GM19395 (cell line): ENCODE measurements around the gene PTK6.

Source experiments
- ATAC-seq: cut with Tn5 transposase; IDR thresholded peaks from one replicate; pipeline ENCODE4 v1.9.1; 2021; ENCODE audit warnings: mild to moderate bottlenecking, moderate library complexity; ENCODE audit not compliant: unreplicated experiment

PTK6 gene

DNA sequence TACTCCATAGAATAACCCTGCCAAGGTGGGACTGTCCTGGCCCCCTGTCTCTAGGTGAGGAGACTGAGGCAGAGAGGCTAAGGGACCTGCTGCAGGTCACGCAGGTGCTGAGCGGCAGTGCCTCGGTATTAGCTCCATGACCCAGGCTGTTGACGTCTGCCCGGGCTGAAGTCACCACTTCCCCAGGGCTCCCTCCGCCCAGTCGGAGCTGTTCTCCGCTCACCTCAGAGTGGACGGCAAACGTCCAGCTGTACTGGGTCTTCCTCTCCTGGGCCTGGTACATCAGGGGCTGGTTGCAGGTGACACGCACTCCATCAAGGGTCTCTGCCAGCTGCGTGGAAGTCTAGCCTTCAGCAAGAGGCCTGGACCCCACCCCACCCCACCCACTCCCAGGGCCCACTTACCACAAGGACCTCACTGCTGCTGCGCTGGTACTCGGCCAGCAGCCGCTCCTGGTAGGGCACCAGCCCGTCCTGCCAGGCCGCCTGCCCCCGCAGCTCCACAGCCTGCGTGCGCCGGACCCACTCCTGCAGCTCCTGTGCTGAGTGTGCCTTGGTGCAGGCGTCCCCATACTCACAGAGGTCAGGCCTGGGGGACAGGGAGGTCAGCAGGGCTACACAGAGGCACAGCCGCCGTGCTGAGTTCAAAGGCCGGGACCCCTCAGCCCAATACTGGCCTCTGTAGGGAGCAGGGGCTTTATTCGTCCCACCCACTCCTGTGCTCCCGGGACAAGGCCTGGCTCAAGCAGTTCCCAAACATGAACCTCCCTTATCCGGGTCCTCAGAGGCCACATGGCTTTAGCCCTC lies 33.3 kb upstream of the PTK6 start:
- no peak for ATAC-seq

DNA sequence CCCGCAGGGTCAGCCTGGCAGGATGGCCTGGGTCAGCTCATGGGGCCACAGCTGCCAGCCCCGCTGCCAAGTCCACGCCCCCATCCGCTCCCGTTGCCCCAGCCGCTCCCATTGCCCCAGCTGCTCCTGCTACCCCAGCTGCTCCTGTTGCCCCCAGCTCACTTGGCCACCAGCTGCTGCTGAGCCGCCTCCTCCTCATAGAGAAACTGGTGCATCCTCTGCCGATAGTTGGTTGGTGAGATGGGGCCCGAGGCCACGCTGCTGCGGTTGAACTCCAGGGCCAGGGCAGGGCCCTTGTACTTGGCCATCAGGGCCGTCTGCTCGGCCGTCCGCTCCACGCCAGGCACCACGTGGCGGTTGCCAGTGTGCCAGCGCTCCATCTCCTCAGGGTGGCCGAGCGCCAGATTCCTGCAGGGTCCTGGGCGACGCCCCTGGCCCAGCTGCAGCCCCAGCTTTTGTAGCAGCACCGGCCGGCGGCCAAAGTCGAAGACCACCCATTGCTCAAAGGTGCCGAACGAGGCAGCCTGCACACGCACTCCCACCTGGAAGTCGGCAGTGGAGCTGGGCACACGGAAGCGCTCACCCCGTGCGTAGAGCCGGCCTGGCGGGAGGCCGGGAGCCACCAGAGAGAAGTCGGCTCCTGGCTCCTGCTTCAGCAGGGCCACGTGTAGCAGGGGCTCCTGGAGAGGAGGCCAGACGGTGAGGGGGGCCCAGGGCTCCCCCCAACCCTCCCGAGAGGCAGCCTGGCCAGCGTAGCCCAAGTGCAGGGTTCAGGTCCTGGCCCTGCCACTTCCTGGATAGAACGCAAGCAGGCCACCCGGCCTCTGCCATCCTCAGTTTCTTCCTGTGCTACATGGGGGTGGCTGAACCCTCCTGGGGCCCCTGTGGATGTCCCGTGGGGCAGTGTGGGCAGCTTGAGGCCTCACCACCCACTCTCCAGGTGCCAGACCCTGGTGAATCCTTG lies 32.1 kb upstream of the PTK6 start:
- ATAC-seq = no peak

DNA sequence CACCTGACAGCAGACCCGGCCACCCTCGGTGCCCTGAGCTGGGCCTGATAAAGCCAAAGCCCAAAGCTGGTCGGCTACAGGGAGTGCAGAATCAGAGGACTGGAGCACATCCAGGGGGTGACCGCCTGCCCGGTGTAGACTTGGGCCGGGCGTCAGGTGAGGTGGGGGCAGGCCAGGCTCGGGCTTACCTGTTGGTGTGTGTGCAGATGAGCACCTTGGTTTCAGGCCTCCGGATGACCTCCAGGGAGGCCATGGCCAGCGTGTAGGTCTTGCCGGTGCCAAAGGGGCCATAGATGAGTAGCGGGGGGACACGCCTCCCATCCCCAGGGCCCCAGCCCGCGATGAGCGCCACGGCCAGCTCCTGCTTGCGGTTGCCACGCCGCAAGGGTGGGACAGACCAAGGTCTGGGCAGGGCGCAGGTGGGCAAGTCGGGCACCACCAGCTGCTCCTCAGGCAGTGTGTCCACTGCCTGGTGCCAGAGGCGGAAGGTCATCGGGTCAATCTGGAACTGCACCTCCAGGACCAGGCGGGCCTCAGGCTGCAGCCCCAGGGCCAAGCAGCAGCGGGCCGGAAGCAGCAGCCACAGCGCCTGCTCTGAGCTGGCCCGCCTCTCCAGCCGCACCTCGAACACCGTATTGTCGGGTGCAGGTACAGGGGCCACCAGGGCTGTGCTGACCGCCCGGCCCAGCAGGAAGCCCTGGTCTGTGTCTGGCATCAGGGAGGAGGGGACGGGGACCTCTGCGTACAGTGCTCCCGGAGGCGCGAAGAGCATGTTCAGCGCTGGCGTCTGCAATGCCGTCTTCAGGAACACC lies 31.2 kb upstream of the PTK6 start:
- peak; percentile 23 for ATAC-seq

DNA sequence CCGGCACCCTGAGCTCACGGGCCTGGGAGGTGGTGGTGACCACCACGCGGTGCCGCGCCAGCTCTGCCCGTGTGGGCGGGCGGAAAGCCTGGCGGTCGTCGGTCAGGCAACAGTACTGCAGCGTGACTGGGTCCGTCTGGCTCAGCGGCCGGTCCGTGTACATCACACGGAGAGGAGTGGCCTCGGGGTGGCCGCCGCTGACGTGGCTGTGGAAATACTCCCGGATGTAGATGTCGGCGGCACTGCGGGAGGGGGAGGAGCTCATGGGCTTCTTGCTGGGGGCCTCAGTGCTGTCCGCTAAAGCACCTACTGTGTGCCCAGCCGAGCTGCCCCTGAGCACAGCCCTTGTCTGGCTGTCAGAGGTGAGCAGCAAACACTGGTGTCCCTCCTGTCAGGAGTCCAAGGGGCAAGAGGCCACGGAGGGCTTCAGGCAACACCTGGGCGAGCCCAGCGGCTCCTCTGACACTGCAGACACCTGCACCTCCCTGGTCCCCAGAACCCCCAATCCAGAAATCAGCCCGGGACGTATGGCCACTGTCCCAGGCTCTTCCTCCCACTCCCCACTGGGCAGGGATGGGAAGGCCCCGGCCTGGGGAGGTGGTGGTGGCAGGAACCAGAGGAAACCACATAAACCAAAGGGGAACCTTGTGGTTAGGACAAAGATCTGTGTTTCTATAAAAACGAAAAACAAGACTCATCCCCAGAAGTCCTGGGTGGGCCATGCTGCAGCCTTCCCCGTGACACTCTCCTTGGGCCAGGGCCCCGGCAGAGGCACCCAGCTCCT lies 30.4 kb upstream of the PTK6 start:
- ATAC-seq = peak; percentile 80

DNA sequence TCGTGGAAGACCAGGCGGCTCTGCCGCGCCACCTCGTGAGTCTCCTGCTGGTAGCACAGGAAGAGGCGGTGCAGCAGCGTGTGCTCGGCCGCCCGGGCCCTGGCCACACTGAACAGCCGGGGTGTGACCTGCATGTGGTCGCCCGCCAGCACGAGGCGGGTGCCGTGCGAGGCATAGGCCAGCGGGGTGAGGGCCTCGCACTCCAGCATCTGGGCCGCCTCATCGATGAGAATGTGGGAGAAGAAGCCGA lies 29.9 kb upstream of the PTK6 start:
- ATAC-seq = no peak

DNA sequence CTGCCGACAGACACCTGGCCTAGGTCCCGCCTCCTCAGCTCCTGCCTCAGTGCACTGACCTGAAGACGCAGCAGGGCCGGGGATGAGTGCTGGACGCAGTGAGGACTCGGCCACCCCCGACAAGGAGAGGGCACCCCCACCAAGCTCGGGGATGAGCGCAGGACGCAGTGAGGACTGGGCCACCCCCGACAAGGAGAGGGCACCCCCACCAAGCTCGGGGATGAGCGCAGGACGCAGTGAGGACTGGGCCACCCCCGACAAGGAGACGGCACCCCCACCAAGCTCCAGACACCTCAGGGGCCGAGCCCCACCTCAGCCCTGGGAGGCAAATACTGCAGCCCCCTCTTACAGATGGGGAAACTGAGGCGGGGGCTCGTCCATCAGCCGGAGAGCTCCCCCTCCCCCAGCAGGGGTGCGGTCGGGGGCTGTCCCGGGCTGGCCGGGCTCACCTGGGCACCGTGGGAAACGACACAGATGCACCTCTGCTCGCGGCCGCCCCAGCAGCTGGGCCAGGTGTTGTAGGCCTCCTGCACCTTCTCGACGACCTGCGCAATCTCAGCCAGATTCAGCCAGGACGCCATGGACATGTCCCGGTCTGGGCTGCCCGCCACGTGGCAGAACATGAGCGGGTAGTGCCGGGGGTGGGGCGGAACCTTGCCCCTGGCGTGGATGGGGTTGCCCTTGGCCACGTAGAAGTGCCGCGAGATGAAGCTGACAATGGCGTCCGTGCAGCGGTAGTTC lies 29.4 kb upstream of the PTK6 start:
- no peak for ATAC-seq

DNA sequence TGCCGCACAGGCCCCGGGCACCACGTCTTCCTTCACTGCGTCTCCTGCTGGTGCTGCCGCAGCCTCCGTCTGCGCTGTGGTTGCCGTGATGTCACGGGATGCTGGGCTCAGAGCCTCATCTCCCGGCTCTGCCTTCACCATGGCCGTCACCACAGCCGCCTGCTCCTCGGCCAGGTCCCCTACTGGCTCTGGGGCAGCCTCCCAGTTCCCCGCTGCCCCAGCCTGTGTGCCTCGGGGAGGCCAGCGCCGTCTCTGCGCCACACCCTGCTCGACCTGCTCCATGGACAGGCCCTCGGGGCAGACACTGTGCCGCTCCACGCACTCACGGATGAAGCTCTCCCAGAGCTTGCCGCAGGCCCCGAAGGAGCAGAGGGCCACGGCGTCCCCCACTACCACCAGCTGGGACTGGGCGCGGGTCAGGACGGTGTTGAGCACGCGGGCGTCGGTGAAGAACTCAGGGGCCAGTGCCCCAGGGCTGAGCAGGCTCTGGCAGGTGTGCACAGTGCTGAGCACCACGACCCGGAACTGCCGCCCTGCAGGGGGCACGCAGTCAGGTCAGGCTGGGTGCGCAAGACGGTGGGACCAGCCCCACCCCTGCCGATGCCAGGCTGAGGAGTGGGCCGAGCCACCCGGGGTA lies 28.6 kb upstream of the PTK6 start:
- ATAC-seq = no peak

DNA sequence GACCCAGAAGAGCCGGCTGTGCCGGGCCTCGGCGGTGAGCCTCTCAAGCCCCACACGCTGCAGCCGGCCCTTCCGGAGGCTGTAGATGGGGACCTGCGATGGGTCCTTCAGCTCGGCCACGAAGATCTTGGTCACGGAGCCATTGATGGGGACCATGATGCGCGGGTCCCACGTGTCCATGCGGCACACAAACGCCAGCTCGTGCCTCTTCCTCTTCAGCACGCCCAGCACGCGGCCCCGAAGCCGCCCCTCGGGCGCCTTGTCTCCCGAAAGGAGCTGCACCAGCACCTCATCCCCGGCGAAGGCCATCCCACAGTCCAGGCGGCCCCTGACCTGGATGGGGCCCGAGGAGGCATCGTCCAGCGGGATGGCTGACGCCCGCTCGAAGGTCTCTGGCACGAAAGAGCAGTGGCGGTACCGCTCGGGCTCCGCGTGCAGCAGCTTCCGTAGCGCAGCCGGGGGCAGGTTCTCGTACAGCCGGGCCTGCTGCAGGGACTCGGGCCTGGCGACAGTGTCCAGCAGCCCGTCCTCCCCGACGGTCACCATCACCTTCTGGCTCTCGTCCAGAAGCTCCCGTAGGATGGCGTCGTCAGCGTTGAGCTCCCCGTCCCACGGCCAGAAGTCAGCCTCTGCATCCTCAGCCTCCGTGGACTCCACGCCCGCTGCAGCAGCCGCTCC lies 28.0 kb upstream of the PTK6 start:
- ATAC-seq = no peak

DNA sequence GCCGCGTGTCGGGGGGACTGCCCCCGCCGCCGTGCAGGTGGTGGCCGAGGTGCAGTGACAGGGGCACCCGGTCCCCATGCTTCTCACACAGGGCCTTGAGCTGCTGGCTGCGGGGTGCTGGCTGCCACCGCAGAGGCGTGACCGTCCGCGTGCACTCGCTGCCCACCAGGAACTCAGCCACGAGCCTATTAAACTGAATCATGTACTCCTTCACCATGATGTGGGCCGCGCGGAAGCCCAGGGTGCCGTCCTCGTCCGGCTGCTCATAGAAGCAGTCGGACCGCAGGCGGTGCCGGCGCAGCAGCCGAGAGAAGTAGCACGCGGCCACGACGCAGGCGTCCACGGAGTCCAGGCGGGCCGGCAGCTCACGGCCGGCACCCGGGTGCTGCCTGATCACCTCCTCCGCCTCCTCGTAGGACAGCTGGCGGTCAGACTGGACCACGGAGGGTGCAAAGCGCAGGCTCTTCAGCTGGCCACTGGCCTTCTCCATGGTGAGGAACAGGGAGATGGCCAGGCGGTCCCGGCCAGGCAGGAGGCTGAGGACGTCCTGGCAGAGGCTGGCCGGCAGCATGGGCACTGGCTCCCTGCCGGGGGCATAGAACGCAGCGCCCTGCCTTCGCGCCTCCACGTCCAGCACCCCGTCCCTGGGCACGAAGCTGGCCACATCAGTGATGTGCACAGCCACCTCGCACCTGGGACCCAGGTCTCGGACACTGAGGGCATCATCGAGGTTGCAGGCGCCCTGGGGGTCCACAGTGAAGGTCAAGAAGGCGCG lies 27.0 kb upstream of the PTK6 start:
- no peak for ATAC-seq

DNA sequence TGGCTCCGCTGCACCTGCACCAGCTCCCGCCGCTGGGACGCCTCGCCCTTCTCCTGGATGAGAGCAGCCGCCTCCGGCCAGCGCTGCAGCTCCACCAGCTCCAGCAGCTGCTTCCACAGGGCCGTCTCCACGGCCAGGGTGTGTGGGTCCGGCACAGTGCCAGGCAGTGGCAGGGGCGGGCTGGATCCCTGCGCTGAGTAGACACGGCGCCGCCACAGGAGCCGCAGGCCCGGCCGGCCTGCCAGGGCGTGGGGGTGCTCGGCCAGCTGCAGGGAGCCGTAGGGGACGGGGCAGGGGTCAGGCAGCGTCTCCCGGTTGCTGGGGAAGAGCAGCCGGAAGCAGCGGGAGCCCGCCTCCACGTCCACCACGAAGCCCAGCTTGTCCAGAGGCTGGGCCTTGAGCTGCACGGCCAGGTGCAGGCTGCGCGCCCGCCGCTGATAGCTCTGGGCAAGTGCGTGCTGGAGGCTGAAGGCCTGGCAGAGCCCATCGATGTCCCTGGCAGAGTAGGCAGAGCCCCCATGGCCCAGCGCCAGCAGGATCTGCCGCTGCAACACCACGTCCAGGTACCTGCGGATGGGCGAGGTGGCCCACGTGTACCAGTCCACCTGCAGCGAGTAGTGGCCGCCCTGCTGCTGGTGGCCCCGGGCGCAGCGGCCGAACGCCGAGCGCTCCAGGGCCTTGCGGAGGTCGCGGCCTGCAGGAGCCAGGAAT lies 26.2 kb upstream of the PTK6 start:
- ATAC-seq = no peak

DNA sequence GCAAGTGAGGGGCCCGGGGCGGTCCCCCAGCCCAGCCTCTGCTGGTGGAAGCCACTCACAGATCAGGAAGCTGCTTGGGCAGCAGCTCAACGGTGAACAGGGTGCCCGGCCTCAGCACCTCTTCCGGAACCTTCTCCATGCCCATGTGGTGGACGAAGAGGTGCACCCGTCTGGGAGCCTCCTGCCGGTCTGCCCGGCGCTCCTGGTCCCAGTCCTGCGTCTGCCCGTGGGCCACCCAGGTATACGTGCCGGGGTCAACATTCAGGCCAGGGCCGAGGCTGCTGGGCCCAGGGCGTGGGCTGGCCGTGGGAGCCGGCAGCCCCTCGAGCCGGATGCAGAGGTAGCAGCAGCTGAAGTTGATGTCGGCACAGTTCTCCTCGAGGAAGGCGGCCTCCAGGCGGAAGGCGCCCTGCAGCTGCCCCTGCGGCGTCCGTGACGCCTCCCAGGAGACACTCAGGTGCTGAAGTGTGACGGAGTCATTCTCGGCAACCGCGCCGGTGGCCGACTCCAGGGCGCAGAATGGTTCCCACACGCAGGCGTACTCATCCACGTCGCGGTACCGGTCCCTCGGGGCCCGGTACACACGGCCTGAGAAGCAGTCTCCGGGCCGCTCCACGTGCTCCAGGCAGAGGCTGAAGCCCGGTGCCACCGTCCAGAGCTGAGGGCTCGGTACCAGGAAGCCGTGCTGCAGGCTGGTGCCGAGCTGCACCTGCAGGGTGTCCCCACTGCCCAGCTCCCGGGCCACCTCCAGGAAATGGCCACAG lies 25.5 kb upstream of the PTK6 start:
- no peak for ATAC-seq

DNA sequence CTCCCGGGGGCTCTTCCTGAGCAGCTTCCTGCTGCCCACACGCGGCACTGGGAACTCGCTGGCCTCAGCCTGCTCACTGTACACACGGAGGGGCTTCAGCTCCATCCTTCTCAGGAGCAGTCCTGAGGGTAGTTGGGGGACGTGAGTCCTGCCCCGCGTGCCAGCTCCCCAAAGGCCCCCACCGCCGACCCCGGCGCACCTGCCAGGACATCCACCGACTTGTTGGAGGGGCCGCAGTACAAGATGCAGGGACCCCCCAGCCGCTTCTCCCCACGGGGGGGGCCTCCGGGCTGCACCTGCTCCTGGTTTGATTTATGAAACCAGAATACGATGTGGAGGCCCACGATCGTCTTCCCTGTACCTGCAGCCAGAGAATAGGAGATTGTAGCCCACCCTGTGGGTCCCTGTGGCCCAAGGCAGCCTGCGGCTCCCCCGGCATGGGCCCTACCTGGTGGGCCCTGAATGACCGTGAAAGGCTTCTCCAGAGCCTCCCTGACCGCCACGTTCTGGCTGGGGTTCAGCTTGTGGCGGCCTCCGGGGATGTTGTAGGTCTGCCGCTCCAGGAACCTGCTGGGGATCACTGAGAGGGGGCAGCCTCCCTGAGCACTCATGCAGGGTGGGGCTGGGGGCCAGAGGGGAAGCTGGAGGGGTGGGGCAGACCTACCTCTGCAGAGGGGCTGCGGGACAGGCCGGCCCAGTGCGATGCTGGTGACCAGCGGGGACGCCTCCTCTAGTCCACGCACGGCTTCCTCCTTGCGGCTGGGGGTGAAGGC lies 24.6 kb upstream of the PTK6 start:
- ATAC-seq = no peak

DNA sequence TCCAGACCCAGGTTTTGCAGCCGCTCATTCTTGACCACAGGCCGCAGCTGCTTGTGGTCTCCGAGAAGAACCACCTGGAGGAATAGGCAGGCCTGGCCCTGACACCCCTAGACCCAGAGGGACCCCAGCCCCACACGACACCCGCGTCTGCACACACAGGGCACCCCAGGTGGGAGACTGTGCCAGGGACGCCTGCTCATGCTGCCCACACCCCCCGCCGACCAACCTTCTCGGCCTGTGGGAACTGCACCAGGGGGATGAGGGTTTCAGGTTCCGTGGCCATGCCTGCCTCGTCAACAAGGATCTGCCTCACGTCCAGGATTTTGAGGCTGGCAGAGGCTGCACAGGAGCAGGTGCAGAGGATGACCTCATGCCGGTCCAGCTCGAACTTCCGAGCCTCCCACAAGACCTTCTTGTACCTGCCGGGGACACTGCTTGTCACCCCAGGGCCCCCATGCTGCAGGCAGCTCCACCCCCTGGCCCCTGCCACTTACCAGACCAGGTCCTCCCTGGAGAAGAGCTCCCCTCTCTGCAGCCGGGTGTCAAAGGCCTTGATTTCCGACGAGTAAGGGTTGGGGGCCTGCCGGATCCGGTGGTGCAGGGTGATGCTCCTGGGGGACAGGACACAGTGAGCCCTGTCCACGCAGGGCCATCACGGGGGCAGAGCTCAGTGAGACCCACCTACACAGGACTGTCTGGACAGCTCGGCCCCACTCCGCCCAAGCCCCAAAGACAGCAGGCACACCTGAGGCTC lies 23.9 kb upstream of the PTK6 start:
- no peak for ATAC-seq

DNA sequence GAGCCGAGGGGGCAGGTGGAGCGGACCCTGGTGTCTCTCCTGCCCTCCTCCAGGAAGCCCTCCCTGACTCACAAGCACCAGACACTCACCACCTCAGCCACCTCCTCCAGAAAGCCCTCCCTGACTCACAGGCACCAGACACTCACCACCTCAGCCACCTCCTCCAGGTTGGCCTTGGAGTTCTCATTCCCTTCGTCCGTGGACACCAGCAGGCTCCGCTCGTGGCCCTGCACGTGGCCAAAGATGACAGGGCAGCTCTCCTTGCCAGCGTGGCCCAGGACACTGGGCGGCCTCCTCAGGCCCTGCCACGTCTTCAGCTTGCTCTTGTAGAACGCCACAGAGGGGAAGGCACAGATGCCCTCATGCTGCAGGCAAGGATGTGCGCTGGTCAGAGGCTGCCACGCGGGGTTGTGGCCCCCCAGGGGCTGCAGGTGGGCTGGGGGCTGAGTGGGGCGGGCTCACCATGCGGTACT lies 23.2 kb upstream of the PTK6 start:
- no peak for ATAC-seq
